ENCODE measurements around the gene PFDN5. TPM values are rescaled to one million over a fixed set of nuclear protein-coding genes. Genes with fewer than 3 reads are reported as not detected.

Gene PFDN5
- total and polyA plus RNA-seq, 9 of the 15 experiments (the other 6 are each of a cell fraction or from before 2014, with no cell fraction given): 361 to 1,636 (median 742) TPM

DNA sequence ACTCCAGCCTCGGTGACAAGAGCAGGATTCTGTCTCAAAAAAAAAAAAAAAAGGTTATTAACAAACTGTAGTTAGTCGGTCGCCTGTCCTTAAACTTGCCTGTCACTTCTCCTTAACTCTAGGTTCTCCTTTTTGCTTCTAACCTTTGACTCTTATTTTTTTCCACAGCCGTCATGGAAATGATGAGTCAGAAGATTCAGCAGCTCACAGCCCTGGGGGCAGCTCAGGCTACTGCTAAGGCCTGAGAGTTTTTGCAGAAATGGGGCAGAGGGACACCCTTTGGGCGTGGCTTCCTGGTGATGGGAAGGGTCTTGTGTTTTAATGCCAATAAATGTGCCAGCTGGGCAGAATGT is 3.7 kb downstream of the PFDN5 start (continued):
- TF ChIP-seq, protein P1, sequence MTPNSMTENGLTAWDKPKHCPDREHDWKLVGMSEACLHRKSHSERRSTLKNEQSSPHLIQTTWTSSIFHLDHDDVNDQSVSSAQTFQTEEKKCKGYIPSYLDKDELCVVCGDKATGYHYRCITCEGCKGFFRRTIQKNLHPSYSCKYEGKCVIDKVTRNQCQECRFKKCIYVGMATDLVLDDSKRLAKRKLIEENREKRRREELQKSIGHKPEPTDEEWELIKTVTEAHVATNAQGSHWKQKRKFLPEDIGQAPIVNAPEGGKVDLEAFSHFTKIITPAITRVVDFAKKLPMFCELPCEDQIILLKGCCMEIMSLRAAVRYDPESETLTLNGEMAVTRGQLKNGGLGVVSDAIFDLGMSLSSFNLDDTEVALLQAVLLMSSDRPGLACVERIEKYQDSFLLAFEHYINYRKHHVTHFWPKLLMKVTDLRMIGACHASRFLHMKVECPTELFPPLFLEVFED (CRISPR knock-in tag; conservative IDR thresholded peaks at IDR 0.05): no peak
- TF ChIP-seq JUNB (CRISPR knock-in tag; conservative IDR thresholded peaks at IDR 0.05) (peak; percentile 62; the same call in 1 of the 2 replicates), ZNF143 (CRISPR knock-in tag; IDR thresholded peaks at IDR 0.05) (no peak), ZNF12 (CRISPR knock-in tag; IDR thresholded peaks at IDR 0.05) (no peak), ZNF217 (CRISPR knock-in tag; IDR thresholded peaks at IDR 0.05) (no peak), JUND (IDR thresholded peaks at IDR 0.05; ENCODE audit: borderline replicate concordance, low read depth, low read length) (peak; percentile 94), JUND (tag; IDR thresholded peaks at IDR 0.05; ENCODE audit: borderline replicate concordance, low read depth, low read length) (peak; percentile 96), DMBX1 (CRISPR knock-in tag; IDR thresholded peaks at IDR 0.05; ENCODE audit: borderline replicate concordance) (no peak), CBX1 (IDR thresholded peaks at IDR 0.05; ENCODE audit: low read depth) (no peak), NR2F6 (CRISPR knock-in tag; IDR thresholded peaks at IDR 0.05) (no peak), ZBTB12 (CRISPR knock-in tag; IDR thresholded peaks at IDR 0.05) (peak; percentile 65), CREBBP (IDR thresholded peaks at IDR 0.05; ENCODE audit: low read depth, low read length) (no peak), STAT6 (CRISPR knock-in tag; IDR thresholded peaks at IDR 0.05) (no peak), GABPB2 (CRISPR knock-in tag; conservative IDR thresholded peaks at IDR 0.05) (no peak), ETV1 (tag; conservative IDR thresholded peaks at IDR 0.05; ENCODE audit: low read depth) (no peak), BRCA1 (IDR thresholded peaks at IDR 0.05) (no peak), BRCA1 (CRISPR knock-in tag; IDR thresholded peaks at IDR 0.05) (no peak), FOXA3 (CRISPR knock-in tag; conservative IDR thresholded peaks at IDR 0.05 in 1 of 2, IDR thresholded peaks at IDR 0.05 in 1 of 2) (no peak), RBFOX2 (IDR thresholded peaks at IDR 0.05; ENCODE audit: low read depth, low read length) (no peak), ELF2 (CRISPR knock-in tag; IDR thresholded peaks at IDR 0.05) (no peak)
- TF ChIP-seq, protein P2, sequence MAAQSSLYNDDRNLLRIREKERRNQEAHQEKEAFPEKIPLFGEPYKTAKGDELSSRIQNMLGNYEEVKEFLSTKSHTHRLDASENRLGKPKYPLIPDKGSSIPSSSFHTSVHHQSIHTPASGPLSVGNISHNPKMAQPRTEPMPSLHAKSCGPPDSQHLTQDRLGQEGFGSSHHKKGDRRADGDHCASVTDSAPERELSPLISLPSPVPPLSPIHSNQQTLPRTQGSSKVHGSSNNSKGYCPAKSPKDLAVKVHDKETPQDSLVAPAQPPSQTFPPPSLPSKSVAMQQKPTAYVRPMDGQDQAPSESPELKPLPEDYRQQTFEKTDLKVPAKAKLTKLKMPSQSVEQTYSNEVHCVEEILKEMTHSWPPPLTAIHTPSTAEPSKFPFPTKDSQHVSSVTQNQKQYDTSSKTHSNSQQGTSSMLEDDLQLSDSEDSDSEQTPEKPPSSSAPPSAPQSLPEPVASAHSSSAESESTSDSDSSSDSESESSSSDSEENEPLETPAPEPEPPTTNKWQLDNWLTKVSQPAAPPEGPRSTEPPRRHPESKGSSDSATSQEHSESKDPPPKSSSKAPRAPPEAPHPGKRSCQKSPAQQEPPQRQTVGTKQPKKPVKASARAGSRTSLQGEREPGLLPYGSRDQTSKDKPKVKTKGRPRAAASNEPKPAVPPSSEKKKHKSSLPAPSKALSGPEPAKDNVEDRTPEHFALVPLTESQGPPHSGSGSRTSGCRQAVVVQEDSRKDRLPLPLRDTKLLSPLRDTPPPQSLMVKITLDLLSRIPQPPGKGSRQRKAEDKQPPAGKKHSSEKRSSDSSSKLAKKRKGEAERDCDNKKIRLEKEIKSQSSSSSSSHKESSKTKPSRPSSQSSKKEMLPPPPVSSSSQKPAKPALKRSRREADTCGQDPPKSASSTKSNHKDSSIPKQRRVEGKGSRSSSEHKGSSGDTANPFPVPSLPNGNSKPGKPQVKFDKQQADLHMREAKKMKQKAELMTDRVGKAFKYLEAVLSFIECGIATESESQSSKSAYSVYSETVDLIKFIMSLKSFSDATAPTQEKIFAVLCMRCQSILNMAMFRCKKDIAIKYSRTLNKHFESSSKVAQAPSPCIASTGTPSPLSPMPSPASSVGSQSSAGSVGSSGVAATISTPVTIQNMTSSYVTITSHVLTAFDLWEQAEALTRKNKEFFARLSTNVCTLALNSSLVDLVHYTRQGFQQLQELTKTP (IDR thresholded peaks at IDR 0.05; ENCODE audit: low read depth in 1 of 2, partially characterized antibody in 2 of 2): no peak

Measured in K562 (cell line).